Parathyroid adenoma (tissue), 2 donors: ENCODE results near the gene AUP1.

ENCODE experiments used
- H2AFZ ChIP-seq: fragments of 300-600 bp; sonication (generic); one replicate; pipeline ENCODE4 v1.7.0; 2017; ENCODE audit warnings: antibody characterized with exemption, mild to moderate bottlenecking
- H3K27ac ChIP-seq: fragments of 300-600 bp; sonication (generic); one replicate; pipeline ENCODE4 v1.7.0; 2017
- H3K27me3 ChIP-seq: fragments of 300-600 bp; sonication (generic); one replicate; pipeline ENCODE4 v1.7.0; 2017; ENCODE audit warnings: low read length; ENCODE audit not compliant: control insufficient read depth, insufficient read depth
- H3K36me3 ChIP-seq: fragments of 300-600 bp; sonication (generic); one replicate; pipeline ENCODE4 v1.7.0; 2017; ENCODE audit warnings: low read length; ENCODE audit not compliant: control insufficient read depth, insufficient read depth
- H3K4me1 ChIP-seq: fragments of 300-600 bp; sonication (generic); one replicate; pipeline ENCODE4 v1.7.0; 2017; ENCODE audit warnings: control low read depth
- H3K4me2 ChIP-seq: fragments of 300-600 bp; sonication (generic); one replicate; pipeline ENCODE4 v1.7.0; 2017; ENCODE audit warnings: low read length
- H3K4me3 ChIP-seq: fragments of 300-600 bp; sonication (generic); one replicate; pipeline ENCODE4 v1.7.0; 2017; ENCODE audit warnings: low read depth, low read length
- H3K79me2 ChIP-seq: fragments of 300-600 bp; sonication (generic); one replicate; pipeline ENCODE4 v1.7.0; 2017; ENCODE audit warnings: control low read depth
- H3K9ac ChIP-seq: fragments of 300-600 bp; sonication (generic); one replicate; pipeline ENCODE4 v1.7.0; 2017; ENCODE audit warnings: mild to moderate bottlenecking
- H3K9me3 ChIP-seq: fragments of 300-600 bp; sonication (generic); one replicate; pipeline ENCODE4 v1.7.0; 2017; ENCODE audit warnings: low read length; ENCODE audit not compliant: control insufficient read depth
- CTCF ChIP-seq: fragments of 300-600 bp; sonication (generic); IDR thresholded peaks from one replicate; pipeline ENCODE4 v1.7.0; 2017; ENCODE audit warnings: antibody characterized with exemption, mild to moderate bottlenecking
- donor health status: primary hyperparathyroidism.

AUP1 gene

GRCh38 chr2:74554820-74555531 is 25.5 kb upstream of the AUP1 start:
- Histone ChIP-seq H3K9me3 (no peaks in the 10 kb centered on the region), H3K9ac (no peak overlapping the region), H3K27me3 (no peaks in the 10 kb centered on the region), H3K79me2 (no peaks in the 10 kb centered on the region), H3K27ac (peak overlapping the region; percentile 77), H3K4me1 (peaks cover 2% of the 10 kb centered on the region), H3K36me3 (no peaks in the 10 kb centered on the region), H3K4me3 (peak overlapping the region; percentile 78), H2AFZ (peak overlapping the region; percentile 96), H3K4me2 (peak overlapping the region; percentile 64)
- no peak for TF ChIP-seq CTCF

DNA sequence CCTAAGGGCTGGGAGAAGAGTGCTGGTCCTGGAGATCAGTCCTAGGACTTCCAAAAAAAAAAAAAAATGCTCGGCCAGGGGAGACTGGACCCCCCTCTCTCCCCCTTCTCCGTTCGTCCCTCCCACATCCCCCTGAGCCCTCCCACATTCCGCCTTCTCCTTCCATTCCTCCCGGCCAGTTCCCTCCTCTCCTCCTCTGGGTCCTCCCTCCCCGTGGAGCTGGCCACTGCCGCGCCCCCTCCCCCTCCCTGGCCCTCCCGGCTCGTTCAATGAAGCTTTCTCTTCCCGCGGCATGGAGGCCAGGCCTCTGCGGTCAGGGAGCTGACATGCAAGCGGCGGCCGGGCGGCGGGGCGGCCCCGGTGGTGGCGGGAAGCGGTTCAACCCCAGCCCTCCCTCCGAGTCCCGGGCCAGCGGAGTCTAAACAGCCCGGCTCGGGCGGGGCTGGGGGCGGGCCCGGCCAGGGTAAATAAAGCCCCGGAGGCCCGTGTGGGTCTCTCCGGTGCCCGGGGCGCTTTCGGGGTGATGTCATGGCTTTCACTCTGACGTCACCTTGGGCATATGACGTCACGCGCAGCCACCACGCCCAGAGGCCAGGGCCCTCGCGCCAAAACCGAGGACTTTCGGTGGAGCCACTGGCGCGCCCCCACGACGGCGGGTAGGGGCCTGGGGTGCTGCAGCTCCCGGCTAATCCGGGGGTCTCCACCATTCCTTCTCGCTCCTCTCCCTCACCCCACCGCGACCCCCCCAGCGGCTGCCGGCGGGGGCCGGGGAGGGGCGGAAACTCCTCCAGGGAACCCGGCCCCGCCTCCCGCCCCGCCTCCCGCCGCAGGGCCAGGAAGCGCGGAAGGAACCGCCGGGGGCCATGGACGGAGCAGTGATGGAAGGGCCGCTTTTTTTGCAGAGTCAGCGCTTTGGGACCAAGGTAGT is 24.6 kb upstream of the AUP1 start, which contains the start of the genes DOK1 and LOXL3:
Gene DOK1, plus strand, starts transcription at position 829 of the 928 bp plus-strand sequence. Its CDS starts 35 bp downstream, at position 864.
Gene LOXL3, minus strand, starts transcription at position 51 of the 928 bp plus-strand sequence. CDS start 1,308 bp downstream, outside the sequence.
- Histone ChIP-seq H2AFZ (peak within 1 kb of the TSS; percentile 96), H3K4me2 (peak within 1 kb of the TSS; percentile 64), H3K36me3 (no peaks in the 10 kb centered on the region), H3K27ac (peak within 1 kb of the TSS; percentile 77), H3K4me1 (peaks cover 10% of the 10 kb centered on the region), H3K4me3 (peak within 1 kb of the TSS; percentile 78), H3K9ac (no peak within 1 kb of the TSS), H3K79me2 (no peaks in the 10 kb centered on the region), H3K27me3 (no peaks in the 10 kb centered on the region), H3K9me3 (no peaks in the 10 kb centered on the region)
- no peak for TF ChIP-seq CTCF

- H3K4me3 ChIP-seq = no peak overlapping the region
- peak overlapping the region; percentile 96 for H2AFZ ChIP-seq
- H3K9ac ChIP-seq = no peak overlapping the region
- no peaks in the 10 kb centered on the region for H3K27me3 ChIP-seq
- H3K4me1 ChIP-seq = peaks cover 10% of the 10 kb centered on the region
- H3K9me3 ChIP-seq = no peaks in the 10 kb centered on the region
- no peaks in the 10 kb centered on the region for H3K36me3 ChIP-seq
- no peaks in the 10 kb centered on the region for H3K79me2 ChIP-seq
- H3K4me2 ChIP-seq = peak overlapping the region; percentile 64
- peak overlapping the region; percentile 15 for H3K27ac ChIP-seq
- TF ChIP-seq CTCF = no peak
Observed at GRCh38 chr2:74552914-74553811, 23.7 kb upstream of the AUP1 start.

GRCh38 chr2:74551942-74552913 is 22.7 kb upstream of the AUP1 start:
- no peaks in the 10 kb centered on the region for H3K36me3 ChIP-seq
- H3K27ac ChIP-seq = no peak overlapping the region
- H3K27me3 ChIP-seq = no peaks in the 10 kb centered on the region

More at GRCh38 chr2:74551942-74552913, 22.7 kb upstream of the AUP1 start:
- H3K4me3 ChIP-seq = no peak overlapping the region
- no peak overlapping the region for H3K4me2 ChIP-seq
- no peaks in the 10 kb centered on the region for H3K79me2 ChIP-seq
- peaks cover 10% of the 10 kb centered on the region for H3K4me1 ChIP-seq
- no peak for TF ChIP-seq CTCF
- no peak overlapping the region for H2AFZ ChIP-seq
- no peaks in the 10 kb centered on the region for H3K9me3 ChIP-seq
- no peak overlapping the region for H3K9ac ChIP-seq
